Mucosa of rectum (tissue), 2 donors: ENCODE data around the gene HOXA13.

Experiments used
- H3K27ac ChIP-seq, 2 donors: one replicate each; pipeline ENCODE4 v1.7.0; 2013; ENCODE audit warnings: inconsistent platforms in 2 of 2, low read depth in 2 of 2, low read length in 2 of 2
- H3K27me3 ChIP-seq, 2 donors: one replicate each; pipeline ENCODE4 v1.7.0; 2013; ENCODE audit warnings: low read length in 2 of 2; ENCODE audit not compliant: control insufficient read depth in 2 of 2, insufficient read depth in 2 of 2
- H3K36me3 ChIP-seq, 2 donors: one replicate each; pipeline ENCODE4 v1.7.0; 2013; ENCODE audit warnings: low read length in 2 of 2; ENCODE audit not compliant: control insufficient read depth in 2 of 2, insufficient read depth in 2 of 2
- H3K4me1 ChIP-seq, 2 donors: one replicate each; pipeline ENCODE4 v1.7.0; 2013; ENCODE audit warnings: low read length in 2 of 2, mild to moderate bottlenecking in 1 of 2; ENCODE audit not compliant: control insufficient read depth in 2 of 2, insufficient read depth in 2 of 2
- H3K4me3 ChIP-seq, 2 donors: one replicate each; pipeline ENCODE4 v1.7.0; 2013; ENCODE audit warnings: low read length in 2 of 2
- H3K9ac ChIP-seq, 2 donors: one replicate each; pipeline ENCODE4 v1.7.0; 2013; ENCODE audit warnings: low read length in 2 of 2, low read depth in 1 of 2, mild to moderate bottlenecking in 1 of 2
- H3K9me3 ChIP-seq, 2 donors: one replicate each; pipeline ENCODE4 v1.7.0; 2013; ENCODE audit warnings: low read length in 2 of 2; ENCODE audit not compliant: control insufficient read depth in 2 of 2
- donor health status: healthy.
- donor health status: Normal muscosa, but diverticular disease.

Gene HOXA13

GRCh38 chr7:27205325-27206280 lies 5.7 kb upstream of the HOXA13 start:
- peaks cover 10 to 31% of the 10 kb centered on the region in 2 donors for H3K27me3 ChIP-seq
- H3K27ac ChIP-seq, result peak overlapping the region; percentile 95 to 97
- peaks cover 31 to 57% of the 10 kb centered on the region in 2 donors for H3K4me1 ChIP-seq
- H3K9me3 ChIP-seq, result no peaks in the 10 kb centered on the region
- peak overlapping the region; percentile 92 to 94 for H3K9ac ChIP-seq
- no peaks in the 10 kb centered on the region for H3K36me3 ChIP-seq
- peak overlapping the region; percentile 89 to 92 for H3K4me3 ChIP-seq

- Histone ChIP-seq H3K27ac (peak overlapping the region; percentile 95 to 97), H3K36me3 (no peaks in the 10 kb centered on the region), H3K9ac (peak overlapping the region; percentile 92 to 94), H3K9me3 (no peaks in the 10 kb centered on the region), H3K4me3 (peak overlapping the region; percentile 89 to 92), H3K4me1 (peaks cover 26 to 55% of the 10 kb centered on the region in 2 donors), H3K27me3 (peaks cover 10 to 29% of the 10 kb centered on the region in 2 donors)
These were observed 5.0 kb upstream of the HOXA13 start for GRCh38 chr7:27204851-27205322.

- Histone ChIP-seq H3K36me3 (no peaks in the 10 kb centered on the region), H3K27me3 (peaks cover 10 to 30% of the 10 kb centered on the region in 2 donors)
These were observed 4.2 kb upstream of the HOXA13 start for GRCh38 chr7:27203964-27204594.

GRCh38 chr7:27203365-27203953 lies 3.6 kb upstream of the HOXA13 start:
- H3K4me1 ChIP-seq, result peaks cover 13 to 44% of the 10 kb centered on the region in 2 donors
- H3K27me3 ChIP-seq, result peaks cover 10 to 36% of the 10 kb centered on the region in 2 donors
- peak overlapping the region; percentile 92 to 94 for H3K9ac ChIP-seq
- peak overlapping the region; percentile 95 to 97 for H3K27ac ChIP-seq
- H3K9me3 ChIP-seq, result no peaks in the 10 kb centered on the region
- no peaks in the 10 kb centered on the region for H3K36me3 ChIP-seq
- peak overlapping the region; percentile 89 to 92 for H3K4me3 ChIP-seq

More at GRCh38 chr7:27203964-27204594, 4.2 kb upstream of the HOXA13 start:
- Histone ChIP-seq H3K4me1 (peaks cover 19 to 50% of the 10 kb centered on the region in 2 donors), H3K9ac (peak overlapping the region; percentile 92 to 94), H3K27ac (peak overlapping the region; percentile 95 to 97), H3K4me3 (peak overlapping the region; percentile 89 to 92), H3K9me3 (no peaks in the 10 kb centered on the region)

- Histone ChIP-seq H3K27me3 (peaks cover 10 to 38% of the 10 kb centered on the region in 2 donors), H3K36me3 (no peaks in the 10 kb centered on the region), H3K4me3 (peak overlapping the region; percentile 89 to 92), H3K27ac (peak overlapping the region; percentile 95 to 97), H3K4me1 (peaks cover 10 to 39% of the 10 kb centered on the region in 2 donors), H3K9me3 (no peaks in the 10 kb centered on the region), H3K9ac (peak overlapping the region; percentile 92 to 94)
These were observed 2.9 kb upstream of the HOXA13 start for GRCh38 chr7:27202862-27203134.

- Histone ChIP-seq H3K9ac (peak overlapping the region; percentile 92 to 94), H3K27me3 (peaks cover 10 to 43% of the 10 kb centered on the region in 2 donors)
These were observed 2.3 kb upstream of the HOXA13 start for GRCh38 chr7:27202018-27202861.

DNA sequence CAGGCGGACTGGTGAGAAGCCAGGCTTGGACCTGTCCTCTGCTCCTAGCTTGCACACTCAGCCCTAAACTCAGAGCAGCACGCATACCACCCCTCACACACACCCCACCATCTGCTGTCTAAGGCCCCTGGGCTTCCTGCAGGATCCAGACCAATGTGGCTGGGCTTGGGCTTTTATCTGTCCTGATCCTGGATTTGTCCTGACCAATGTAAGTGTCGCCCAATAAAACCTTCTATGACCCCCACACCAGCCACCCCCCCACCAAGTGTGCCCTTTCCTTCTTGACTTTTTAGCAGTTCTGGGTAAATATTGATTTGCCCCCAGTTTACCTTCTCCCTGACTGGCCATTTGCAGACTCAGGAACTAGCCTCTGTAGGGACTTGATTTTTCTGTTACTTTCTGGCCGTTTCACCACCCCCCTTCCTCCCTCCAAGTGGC lies 1.7 kb upstream of the HOXA13 start:
- Histone ChIP-seq H3K27ac (peak overlapping the region; percentile 95 to 97), H3K4me1 (peaks cover 7 to 34% of the 10 kb centered on the region in 2 donors), H3K27me3 (peaks cover 10 to 43% of the 10 kb centered on the region in 2 donors), H3K9ac (peak overlapping the region; percentile 92 to 94), H3K4me3 (peak overlapping the region; percentile 89 to 92), H3K9me3 (peaks cover 0 to 2% of the 10 kb centered on the region in 2 donors), H3K36me3 (no peaks in the 10 kb centered on the region)

More at GRCh38 chr7:27202018-27202861, 2.3 kb upstream of the HOXA13 start:
- H3K36me3 ChIP-seq, result no peaks in the 10 kb centered on the region
- H3K27ac ChIP-seq, result peak overlapping the region; percentile 95 to 97
- peak overlapping the region; percentile 89 to 92 for H3K4me3 ChIP-seq
- peaks cover 7 to 38% of the 10 kb centered on the region in 2 donors for H3K4me1 ChIP-seq
- H3K9me3 ChIP-seq, result peaks cover 0 to 2% of the 10 kb centered on the region in 2 donors

DNA sequence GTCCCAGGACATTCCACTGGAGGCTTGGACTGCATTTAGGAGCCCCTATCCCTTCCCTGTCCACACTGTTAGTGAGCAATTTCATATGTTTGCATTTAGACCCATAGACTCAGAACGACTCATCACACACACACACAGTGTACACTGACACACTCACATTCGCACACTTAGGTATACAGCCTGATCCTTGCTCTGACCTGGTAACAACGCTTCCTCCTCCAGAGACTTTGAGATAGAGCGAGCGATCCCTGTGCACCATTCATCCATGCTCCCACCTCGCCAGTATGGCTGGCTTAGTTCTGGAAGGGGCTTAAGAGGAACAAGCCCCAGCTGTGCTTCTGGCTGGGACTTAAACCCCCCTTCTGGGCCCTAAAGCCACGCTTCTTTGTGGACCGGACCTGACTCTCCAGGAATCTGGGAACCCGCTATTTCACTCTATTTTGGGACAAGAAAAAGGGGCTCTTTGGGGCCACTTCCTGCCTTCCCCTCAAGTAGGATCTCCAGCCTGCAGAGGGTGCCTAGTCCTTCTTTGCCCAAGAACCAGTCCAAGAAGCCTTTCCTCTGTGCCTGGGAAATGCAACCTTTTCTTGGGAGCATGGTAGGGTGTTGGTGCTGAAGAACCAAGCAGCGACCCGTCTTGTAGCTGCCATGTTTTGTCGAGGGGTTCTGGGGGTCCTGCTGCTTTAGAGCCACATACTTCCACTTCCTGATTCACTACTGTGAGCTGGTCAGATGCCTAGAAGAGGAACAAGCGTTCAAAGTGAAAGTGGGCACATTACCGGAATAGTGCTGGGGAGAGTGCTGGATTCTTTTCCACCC lies 1.1 kb upstream of the HOXA13 start:
- Histone ChIP-seq H3K9me3 (peaks cover 0 to 2% of the 10 kb centered on the region in 2 donors), H3K27me3 (peaks cover 10 to 42% of the 10 kb centered on the region in 2 donors), H3K4me3 (peak overlapping the region; percentile 89 to 92), H3K27ac (peak overlapping the region; percentile 95 to 97), H3K4me1 (peaks cover 7 to 33% of the 10 kb centered on the region in 2 donors), H3K9ac (peak overlapping the region; percentile 92 to 94), H3K36me3 (no peaks in the 10 kb centered on the region)
